HG03135 (cell line): Measurements from ENCODE around the gene ASB18.

ENCODE experiments used
- ATAC-seq: cut with Tn5 transposase; IDR thresholded peaks from one replicate; pipeline ENCODE4 v1.9.1; 2021; ENCODE audit warnings: mild to moderate bottlenecking, moderate library complexity; ENCODE audit not compliant: unreplicated experiment

Gene ASB18

DNA sequence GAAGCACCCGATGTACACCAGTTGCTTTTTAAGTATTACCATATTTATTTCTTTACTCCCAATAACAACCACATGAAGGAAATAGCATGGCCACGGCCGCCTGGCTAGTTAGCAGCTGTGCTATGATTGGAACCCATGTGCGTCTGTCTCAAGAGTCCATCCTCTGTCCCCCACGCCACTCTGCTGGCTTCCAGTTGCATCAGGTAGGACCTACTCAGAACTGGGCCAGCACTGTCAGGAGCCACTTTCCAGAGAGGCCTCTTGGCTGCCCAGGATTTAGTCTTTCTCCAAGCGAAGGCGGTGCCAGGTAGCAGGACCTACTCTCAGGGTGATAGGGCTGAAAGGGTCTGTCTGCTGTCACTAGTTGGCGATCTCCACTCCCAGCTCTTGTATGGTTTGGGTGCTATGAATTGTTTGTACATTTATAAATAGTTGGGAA is 22.1 kb downstream of the ASB18 start:
- ATAC-seq = no peak

DNA sequence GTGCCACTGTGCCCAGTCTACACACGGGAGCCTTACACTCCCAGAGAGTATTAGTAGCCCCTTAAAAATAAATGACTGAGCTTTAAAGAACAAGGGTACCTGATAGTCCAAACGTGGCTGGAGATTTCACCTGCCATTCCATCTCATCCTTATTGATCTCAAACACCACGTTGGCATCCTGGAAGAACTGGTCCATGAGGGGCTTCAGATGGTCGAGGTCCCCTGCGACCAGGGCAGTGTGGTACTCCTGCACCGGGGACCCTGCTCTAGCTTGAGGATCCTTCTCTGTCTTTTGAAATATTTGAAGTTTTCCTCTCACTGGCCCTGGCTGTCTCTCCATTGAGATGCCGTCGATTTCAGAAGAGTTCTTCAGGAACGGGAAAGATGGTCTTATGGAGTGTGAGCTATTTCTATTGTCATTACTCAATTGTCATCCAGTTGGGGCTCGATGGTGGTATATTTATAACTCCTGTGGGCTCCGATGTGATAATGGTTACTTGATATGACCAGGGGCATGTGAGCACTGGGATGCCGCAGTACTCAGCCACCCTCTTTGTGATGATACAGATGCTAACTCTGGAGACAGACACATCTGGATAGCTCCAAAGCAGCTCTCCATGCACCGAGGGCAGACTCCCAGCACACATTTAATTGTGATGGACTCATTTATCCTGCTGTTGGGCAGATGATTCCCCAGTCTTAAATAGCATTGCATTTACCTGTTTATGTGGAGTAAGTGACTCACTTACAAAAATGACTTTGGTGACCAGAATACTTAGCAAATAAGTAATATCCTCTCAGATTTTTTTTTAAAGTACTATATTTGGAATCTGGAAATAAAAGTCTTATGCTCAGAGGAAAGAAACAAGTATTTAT is 22.8 kb downstream of the ASB18 start:
- no peak for ATAC-seq

DNA sequence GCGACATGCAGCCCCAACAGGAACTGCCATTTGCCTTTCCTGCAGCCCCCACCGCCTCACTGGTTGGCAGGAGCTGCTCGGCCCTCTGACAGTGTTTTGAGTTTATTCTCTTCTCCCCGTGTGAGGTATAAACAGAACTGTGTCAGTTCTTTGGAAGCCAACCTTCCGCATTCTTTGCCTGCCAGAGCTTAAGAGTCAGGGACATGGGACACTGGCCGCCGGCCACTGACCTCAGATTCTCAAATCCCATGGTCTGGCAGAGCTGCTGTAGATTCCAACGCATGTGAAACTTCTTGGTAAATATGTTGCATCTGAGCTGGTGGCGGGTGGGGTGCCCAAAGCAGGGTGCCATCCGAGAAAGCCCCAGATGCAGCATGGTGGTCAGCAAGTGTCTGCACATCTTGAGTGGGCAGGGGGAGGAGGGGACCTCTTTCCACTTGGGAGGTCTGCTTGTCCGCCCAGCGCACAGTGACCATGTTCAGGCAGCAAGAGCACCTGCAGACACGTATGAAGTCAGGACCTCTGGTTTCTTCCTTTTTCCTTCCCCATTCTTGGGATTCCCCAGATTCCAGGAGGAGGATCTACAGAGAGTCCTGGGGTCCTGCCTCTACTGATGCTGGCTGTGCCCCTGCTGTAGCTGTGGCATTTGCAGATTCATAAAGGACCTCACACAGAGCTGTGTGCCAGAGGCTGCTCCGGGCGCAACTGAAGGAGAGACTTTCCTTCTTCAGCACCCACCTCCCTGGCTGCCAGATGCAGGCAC is 23.8 kb downstream of the ASB18 start:
- no peak for ATAC-seq

DNA sequence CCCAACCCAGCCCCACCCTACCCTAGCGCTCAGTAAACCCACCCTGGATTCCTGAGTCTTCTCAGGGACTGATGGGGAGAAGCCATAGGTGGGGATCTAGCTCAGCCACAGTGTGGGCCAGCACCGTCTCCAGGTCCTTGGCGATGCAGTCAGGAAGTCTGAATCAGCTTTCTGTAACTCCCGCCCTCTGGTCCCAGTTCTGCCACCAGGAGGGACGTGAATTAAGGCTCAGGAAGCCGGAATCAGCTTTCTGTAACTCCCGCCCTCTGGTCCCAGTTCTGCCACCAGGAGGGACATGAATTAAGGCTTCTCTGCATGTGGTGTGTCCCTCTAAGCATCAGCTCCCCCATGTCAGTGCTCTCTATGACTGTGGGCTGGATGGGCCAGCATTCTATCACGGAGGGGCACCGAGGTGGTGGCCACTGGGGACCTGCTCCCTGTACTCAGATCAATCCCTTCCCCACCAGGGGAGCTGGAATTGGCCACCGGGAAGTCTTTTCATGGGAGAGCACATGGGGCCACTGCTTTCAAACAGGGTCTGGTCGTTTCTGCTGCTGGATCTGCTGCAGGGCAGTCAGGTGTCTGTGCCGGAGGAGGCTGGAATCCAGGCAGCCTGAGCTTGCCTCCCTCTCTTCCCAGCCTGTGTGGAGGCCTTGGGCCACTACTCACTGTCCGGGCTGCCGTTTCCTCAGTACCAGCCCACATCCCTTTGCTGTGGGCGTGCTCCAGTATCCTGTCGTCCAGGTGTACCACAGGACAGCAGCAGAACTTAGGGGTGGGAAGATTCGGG is 24.7 kb downstream of the ASB18 start:
- ATAC-seq = no peak

DNA sequence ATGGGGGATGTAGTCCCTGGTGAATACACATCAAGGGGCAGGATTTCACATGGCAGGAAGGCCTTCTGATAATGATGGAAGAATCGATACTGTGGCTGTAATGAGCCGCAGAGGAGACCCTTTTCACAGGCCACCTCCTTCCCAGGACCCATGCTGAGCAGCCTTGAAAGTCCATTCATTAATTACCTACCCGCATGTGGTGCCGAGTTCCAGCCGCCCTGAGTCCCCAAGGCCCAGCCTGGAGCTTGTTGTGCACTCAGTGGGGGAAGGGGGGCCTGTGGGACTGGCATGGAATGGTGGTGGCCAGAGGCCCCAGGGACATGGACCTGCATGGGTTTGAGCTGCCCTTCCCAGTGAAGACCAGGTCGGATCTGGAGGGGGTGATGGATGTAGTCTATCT is 25.5 kb downstream of the ASB18 start:
- no peak for ATAC-seq

DNA sequence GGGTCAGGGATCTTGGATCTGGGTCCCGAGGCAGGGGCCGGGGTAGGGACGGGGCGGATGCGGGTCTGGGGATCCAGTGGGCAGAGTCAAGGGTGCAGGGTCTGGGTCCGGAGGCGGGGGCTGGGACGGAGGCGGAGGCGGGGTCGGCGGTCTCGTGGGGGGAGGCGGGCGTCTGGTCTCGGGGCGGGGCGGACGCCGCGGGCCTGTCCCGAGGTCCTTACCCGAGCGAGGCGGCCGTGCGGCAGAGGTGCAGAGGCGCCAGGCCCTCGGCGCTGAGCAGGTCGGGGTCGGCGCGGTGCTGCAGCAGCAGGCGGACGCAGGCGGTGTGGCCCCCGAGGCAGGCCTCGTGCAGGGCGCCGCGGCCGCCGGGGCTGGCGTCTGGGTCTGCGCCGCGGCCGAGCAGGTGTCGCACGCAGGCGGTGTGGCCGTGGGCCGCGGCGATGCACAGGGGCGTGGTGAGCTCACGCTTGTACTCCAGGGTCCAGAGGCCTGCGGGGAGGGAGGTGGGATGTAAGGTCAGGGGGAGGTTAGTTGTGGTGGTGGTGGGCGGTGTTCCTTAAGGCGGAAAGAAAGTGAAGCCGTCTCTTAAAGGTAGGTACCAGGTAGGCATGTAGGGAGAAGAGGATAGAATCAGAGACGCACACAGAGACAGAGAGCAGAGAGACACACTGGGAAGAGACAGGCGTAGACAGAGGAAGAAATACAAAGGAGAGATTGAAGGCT is 26.6 kb downstream of the ASB18 start:
- no peak for ATAC-seq

DNA sequence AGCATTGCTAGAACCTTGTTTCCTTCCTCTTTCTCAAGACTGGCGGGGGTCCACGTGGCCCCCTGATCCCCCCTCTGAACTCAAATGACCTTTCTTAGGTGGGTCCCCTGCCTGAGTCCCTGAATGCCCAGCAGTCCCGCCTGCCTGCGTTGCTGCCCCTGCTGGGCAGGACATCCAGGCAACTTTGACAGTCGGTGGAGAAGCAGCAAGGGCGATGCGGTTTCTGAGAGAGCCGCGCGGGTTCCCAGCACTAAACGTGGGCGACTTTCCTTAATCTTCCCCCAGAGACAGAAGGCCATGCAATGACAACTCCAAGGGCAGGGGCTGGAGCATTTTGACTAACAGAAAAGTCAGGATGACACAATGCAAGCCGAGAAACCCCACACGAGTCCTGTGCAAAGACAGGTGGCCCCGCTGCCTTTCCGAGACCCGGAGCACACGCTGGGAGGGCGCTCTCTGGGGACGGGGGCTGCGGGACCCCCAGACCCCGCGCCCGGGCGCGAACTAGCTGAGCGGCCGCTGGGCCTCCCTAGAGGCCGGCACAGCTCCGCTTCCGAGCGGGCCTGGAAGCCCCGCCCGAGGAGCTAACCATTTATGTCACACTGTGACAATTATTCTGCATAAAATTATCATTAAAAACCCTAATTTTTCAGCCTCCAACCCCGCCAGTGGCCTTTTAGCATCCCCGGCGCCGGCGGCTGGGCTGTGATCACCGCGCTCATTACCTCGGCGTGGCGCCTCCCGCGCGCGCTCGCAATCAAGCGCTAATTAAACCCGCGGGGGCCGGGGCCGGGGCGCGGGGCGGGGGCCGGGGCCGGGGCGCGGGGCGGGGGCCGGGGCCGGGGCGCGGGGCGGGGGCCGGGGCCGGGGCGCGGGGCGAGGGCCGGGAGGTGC is 27.4 kb downstream of the ASB18 start:
- ATAC-seq = no peak

DNA sequence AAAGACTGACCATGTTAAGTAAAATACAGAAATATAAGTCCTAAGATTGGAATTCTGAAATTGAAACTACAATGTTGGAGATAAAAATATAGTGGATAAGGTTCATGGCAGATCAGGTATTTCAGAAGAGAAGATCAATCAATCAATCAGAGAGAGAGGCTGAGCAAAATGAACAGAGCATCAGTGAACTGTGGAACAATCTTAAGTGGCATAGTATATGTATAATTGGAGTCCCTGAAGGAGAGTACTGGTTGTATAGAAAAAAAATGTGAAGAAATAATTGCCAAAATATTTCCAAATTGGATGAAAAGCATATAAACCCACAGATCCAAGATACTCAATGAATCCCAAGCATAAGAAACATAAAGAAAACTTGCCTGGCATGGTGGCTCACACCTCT is 35.0 kb downstream of the ASB18 start:
- no peak for ATAC-seq

DNA sequence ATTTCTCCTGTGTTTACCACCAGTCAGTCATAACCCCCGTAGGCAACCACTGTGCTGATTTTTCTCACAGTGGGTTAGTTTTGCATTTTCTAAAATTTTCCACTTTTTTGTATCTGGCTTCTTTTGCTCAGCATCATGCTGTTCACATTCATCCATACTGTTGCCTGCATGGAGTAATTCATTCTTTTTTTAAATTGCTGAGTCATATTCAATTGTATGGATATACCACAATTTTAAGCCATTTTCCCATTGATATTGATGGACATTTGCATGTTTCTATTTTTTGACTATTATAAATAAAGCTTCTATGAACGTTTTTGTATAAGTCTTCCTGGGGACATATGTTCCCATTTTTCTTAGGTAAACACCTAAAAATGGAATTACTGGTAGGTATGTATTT is 40.5 kb downstream of the ASB18 start:
- ATAC-seq = no peak

DNA sequence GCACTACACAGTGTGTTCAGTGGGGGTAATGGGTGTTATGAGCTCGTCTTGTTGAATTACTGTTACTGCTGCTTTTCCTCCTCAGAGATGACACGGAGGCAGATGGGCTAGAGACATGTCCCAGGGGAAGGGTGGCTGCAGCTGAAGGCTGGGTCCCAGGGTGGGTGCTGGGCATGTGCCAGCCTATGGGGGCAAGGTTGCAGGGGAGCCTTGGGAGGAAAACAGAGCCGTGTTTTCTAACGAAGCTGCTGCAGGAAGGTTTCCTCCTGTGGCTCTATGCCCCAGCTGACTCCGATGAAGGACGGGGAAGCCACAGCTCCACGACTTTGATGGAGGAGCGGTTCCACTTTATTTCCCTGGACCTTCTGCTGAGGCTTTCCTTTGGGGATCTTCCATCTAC is 42.4 kb downstream of the ASB18 start:
- ATAC-seq = no peak

DNA sequence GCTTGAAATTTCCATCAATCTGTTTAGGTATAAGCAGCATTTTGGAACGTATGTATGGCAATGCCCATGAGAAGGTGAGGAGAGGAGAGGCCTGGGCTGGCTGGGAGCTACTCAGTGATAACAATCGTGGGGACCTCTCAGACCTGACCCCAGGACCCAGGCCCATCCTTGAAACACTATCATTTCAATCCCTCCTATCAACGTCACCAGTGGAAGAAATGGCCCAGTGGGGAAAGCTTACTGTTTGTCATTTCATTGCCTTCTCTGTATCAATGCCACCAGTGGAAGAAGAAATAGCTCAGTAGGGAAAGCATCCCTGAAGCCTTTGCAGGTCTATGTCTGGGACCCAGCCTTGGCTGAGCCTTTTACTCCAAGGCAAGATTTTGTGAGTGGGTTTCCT is 44.8 kb downstream of the ASB18 start:
- ATAC-seq = no peak

DNA sequence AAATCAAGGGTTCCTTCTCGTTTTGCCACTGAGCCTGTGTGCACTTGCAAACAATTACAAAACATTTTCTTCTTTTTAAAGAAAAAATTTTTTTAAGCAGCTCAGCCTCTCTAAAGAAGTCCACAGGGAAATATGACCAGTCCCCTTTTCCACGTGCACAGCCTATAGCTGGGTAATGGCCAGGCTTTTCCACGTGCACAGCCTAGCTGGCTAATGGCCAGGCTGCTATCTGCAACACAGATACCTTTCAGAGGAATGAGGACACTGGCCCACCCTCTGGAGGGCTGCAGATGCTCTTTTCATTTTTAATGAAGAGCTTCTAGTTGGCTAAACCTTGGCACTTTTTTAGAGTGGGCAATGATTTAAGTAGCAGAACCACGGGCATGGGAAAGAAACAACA is 46.3 kb downstream of the ASB18 start:
- ATAC-seq = no peak

DNA sequence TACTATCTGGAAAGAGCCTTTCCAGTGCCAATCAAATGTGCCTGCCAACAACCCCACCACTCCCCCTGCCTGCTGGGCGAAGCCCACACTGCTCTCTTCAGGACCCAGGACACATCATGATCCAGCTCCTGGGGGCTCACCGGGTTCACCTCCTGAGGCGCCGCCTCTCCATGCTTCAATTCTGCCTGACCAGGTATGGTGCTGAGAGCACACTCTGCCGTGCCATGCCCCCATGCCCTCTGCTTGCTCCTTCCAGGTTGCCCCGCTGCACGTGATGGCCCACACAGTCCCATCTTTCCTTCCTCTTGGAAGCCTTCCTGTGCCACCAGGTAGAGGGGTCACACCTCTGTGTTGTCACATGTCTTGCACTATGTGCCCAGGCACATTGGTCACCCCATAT is 47.5 kb downstream of the ASB18 start:
- ATAC-seq = no peak

DNA sequence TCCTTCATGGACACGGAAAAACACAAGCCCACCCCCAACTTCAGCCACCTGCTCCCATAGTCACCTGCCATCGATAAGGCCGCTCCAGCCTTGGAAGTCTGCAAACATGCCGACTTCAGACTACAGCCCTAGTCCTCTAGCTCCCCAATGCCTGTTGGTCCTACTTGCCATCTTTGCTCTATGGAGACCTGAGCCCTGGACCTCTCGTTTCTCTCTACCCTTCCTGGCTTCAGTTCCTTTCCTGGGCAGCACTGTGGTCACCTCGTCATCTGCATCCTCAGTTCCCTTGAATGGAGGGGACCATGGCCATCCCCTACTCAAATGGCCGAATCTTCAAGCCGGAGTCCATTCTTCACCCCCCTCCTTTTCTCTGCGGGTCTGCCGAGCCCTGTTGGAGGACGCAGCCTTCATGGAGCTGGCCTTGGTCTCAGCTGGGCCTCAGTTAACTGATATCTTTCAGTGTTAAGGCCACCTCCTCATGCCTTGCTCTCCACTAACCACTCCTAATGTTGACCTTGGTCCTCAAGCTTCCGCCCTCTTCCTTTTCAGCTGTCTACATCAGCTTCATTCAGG is 48.4 kb downstream of the ASB18 start:
- no peak for ATAC-seq

DNA sequence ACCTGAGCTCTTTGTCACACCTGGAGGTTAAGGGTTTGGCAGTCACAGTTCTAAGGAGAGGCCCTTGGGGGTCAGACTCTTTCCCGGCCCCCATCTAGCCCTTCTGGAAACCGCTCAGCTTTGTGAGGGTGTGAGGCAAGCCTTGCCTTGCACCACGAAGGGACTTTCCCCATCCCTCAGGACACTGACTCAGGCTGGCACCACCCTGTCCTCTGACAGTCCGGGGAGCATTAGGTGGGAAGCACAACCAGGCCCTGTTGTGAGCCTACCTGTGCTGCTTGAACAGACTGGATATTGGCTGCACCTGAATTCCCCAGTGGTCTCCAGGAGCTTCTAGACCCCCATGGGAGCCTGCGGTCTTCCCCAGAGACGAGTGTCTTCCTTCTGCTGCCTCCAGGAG is 49.0 kb downstream of the ASB18 start:
- ATAC-seq = no peak

DNA sequence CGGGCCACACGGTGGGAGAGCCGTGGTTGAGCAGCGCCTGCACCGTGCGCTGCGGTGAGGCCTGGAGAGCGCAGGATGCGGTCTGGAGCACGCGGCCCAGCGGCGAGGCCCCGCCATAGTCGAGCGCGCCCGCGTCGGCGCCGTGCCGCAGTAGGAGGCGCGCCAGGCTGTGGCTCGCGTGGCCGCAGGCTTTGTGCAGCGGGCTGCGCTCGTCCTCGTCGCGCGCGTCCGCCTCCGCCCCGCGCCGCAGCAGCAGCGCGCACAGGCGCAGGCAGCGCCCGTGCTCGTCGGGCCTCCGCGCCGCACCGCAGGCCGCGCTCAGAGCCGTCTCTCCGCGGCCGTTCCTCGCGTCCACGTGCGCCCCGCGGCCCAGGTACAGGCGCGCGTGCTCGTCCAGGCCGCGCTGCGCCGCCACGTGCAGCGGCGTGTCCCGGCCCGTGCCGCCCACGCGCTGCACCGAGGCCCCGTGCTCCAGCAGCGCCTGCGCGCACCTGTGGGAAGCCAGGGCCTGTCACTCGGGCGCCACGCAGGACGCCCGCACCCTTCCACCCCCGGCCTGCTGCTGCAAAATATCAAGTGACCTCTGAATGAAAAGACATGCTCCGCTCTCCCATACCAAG is 49.7 kb downstream of the ASB18 start:
- no peak for ATAC-seq

DNA sequence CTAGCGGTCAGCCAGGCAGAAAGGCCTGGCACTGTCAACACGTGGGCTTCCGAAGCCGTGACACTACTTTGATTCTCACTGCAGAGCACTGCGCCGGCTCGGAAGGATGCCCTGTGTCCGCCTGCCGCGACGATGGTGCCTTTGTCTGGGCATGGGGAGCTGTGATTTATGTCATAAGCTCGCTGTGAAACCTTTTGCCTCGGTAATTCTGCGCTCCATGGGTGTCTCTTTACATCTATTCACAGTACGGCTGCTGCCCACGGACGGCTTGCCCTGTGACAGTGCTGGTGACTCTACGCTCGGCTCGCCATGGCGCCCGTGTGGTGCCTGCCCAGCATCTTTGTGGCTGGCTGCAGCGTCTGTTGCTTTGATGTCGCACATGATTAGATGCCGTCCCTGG is 52.9 kb downstream of the ASB18 start:
- ATAC-seq = no peak

DNA sequence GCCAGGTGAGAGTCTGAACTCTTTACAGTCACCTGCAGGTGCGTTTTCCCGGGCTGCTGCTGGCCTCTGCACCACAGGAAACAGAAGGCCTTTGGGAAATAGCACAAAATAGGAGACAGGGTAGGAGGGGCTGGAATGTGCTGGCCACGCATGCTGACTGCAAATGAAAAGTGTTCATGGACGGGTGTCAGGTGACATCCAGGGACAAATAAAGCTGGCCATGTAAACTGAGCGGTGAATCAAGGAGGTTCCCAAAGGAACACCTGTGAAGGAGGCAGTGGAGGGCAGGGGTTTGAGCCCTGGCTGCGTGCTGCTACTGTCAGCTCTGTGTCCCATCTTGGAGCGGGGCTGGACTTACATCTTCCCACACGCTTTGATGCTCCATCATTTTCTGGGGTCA is 53.7 kb downstream of the ASB18 start:
- no peak for ATAC-seq

DNA sequence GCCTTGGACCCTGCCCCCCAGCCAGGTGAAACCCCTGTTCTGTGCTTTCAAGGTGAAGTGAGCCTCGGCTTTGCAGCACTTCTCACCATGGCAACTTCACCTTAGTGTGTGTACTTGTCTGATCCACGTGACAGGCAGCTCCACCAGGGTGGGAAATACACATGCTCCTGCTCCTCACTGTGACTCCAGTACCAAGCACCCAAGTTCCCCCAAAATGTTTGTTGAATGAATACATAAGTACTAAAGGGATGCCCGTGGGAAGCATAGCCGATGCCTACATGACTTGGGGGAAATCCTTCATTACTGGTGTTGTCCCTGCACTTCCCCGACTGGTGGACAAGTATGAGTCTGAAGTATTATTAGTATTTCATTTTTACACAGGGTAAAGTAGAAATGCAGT is 54.2 kb downstream of the ASB18 start:
- no peak for ATAC-seq
